Islet precursor cell (in vitro differentiated cells): ENCODE results near the gene CDK4.

ENCODE experiments used
- DNase-seq: peaks from one replicate; pipeline ENCODE4 v3.0.0-alpha.2; 2018

The CDK4 gene

GRCh38 chr12:57755454-57756372 is 3.6 kb upstream of the CDK4 start:
- DNase-seq = peak; percentile 79

DNA sequence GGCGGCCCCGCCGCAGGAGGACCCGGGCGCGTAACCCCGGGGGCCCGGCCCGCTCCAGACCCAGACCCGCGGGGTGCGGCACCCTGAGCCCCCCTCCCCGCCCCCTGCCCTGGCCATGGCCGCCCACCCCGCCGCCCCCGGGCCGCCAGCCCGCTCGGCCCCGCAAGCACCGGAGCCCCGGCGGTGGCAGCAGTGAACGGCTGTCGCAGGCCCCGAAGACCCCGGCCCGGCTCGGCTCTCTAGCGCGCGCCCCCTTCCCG is 3.0 kb upstream of the CDK4 start:
- peak; percentile 62 for DNase-seq

GRCh38 chr12:57754411-57755193 is 2.5 kb upstream of the CDK4 start, which contains the start of gene MARCHF9:
MARCHF9 (plus strand) TSS chr12:57755103; CDS start chr12:57755529, 426 bp downstream.
- peak; percentile 85 for DNase-seq

- no peak for DNase-seq
These were observed 1.7 kb upstream of the CDK4 start for GRCh38 chr12:57753756-57754337.

GRCh38 chr12:57752668-57753000 is 524 bp upstream of the CDK4 start:
- DNase-seq = no peak

DNA sequence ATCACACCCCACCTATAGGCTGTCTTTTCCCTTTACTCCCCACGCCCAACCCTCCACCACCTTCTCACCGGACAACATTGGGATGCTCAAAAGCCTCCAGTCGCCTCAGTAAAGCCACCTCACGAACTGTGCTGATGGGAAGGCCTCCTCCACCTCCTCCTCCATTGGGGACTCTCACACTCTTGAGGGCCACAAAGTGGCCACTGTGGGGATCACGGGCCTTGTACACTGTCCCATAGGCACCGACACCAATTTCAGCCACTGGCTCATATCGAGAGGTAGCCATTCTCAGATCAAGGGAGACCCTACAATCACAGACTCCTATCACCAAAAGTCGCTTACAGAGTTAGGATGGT is 700 bp downstream of the CDK4 start:
- DNase-seq = no peak

GRCh38 chr12:57750561-57751431 is 1.3 kb downstream of the CDK4 start:
- peak; percentile 43 for DNase-seq

DNA sequence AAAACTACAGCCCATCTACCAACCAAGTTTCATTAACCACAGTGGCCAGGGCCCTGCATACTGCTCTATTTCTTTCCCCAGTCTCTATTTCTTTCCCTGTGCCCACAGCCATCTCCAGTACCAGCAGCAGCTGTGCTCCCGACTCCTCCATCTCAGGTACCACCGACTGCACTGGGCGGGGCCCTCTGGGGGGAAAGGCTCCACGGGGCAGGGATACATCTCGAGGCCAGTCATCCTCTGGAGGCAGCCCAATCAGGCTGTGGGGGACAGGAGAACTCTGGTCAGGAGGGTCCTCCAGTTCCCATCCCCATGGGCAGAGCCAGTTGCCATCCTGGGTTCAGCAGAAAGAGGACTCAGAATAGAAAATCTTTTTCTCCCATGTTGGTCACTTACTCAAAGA is 3.0 kb downstream of the CDK4 start:
- DNase-seq = no peak

DNA sequence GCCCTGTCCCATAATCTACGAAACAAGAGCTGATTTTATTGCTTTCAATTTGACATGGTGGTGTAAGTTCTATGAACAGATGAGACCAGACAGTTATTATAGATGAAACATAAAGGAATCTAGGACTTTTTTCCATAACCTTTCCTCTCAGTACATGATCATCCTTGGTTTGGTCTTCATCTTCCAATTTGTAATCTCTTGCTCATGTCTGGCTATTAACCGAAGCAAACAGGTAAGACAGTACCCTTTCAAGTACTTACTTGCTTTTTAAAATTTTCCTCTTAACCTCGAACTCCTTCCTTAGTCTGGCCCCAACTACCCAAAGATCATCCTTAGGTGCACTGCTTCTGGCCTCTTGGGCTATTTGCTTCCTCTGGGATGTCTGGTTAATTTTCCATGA is 6.1 kb downstream of the CDK4 start:
- no peak for DNase-seq

DNA sequence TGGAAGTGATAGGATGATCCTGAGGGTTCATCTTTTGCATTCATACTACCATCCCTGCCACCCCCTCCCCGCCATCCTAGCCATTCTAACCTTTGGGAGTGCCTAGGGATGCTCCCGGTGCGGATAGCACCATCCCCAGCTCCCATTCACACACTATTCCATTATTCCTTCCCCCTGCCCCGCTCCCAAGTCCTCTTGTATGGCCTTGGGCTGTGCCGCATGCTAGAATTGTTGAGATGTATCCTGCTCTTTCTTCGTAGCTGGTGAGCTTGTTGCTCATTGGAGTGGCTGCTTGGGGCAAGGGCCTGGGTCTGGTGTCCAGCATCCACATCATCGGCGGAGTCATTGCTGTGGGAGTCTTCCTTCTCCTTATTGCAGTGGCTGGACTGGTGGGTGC is 6.6 kb downstream of the CDK4 start:
- no peak for DNase-seq

- DNase-seq = peak; percentile 97
These were observed 7.2 kb downstream of the CDK4 start, which contains the start of gene TSPAN31 for GRCh38 chr12:57744777-57745484. TSPAN31 (plus strand) TSS chr12:57745039; CDS start chr12:57745155, 116 bp downstream.

DNA sequence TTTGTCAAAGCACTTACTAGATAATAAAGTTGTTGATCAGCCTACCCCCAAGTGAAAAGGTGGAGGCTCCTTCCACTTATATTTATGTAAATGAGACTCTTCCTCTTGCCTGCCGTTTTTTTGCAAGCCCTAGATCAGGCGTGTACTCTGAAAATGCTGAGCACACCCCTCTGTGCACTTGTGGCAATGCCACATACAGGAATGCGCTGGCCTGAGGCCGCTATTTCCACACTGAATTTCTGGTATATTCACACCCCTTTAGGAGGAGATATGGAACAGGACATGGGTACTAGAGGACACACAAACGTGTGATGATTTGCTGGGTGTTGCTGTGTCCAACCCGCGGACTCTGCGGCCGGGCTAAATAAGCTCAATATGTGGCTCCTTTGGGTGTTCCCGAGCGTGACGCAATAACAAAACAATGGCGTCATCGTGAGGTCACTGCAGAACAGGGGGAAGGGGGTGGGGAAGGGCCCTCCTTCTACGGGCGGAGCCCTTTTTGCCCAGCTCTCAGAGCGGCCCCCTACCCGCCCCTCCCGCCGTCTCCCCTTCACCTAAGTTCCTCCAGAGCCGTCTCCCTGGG is 7.8 kb downstream of the CDK4 start:
- no peak for DNase-seq

- DNase-seq = no peak
These were observed 8.3 kb downstream of the CDK4 start for GRCh38 chr12:57743769-57744168.

DNA sequence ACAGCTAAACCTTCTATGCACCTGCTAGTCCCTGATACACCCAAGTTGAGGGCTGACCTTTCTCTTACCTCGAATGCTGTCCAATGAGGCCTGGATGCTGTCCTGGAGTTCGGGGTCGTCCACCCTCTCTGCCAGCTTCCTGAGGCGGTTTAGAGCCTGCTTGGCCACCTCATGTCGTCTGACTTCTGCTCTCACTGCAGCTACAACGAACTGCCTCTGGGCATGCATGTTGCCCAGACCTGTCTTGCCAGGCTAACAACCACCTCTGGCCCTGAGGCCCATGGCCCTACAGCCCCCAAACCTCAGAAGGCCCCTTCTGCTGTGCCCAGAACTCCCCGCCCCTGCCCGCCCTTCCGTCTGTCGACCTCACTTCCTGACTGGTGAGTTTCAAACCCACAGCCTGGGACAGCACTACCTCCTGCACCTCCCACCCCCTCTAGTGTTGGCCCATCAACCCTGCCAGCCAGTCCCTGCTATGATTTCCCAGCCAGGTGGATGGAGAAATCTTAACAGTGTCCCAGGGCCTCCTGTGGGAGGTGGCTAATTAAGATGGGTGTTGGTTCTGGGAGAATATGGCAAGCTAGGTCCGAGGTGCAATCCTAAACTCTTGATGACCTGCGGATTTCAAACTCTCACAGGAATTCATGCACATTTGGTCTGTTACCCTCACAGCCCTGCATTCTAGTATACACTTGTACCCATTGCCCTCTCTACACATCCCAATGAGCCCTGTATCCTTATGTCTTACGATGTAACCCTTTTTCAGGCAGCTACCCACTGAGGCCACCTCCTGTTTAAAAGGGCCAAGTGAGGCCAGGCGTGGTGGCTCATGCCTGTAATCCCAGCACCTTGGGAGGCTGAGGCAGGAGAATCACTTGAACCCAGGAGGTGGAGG is 10.0 kb downstream of the CDK4 start:
- DNase-seq = peak; percentile 79

DNA sequence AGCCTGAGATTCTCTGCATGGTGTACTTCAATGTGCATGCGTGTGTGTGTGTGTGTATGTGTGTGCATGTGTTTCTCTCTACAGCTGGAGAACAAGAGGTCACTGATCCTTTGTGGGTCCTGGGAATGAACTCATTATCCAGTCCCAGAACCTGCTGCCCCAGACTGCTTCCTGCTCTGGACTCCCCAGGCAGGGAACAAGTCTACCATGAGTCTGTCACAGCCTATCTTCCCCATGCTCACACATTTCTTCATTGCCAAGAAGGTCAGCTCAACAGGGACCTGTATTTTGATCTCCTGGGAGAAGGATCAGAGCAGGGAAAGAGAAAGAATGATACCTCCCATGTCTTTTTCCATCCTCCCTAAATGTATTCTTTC is 10.7 kb downstream of the CDK4 start:
- no peak for DNase-seq

GRCh38 chr12:57740656-57741412 is 11.3 kb downstream of the CDK4 start:
- no peak for DNase-seq

DNA sequence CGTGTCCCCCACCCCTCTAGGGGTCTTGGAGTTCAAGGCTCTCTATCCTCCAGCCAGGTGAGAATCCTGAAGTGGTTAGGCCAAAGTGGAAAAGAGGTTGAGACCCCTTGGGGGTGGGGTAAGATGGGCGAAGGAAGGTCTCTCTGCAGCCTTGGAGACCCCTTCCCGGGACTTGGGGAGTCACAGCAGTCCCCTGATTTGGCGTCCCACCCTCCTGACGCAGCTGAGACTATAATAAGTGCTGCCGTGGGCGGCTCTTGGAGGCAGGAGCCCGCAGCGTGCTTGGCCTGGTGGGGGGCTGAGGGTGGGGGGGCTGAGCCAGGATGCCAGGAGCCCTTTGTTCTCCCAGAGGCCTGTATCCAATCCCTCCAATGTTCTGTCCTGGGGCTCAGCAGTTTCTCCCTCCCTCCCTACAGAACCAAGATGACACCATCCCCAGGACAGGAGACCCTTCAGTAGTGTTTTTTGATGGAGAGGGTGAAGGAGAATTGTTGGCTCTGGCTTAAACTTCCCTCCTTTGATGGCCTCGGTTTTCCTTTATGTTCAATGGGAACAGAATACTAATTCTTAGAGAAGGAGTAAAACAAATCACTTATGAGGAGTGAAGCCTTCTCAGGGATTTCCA is 12.1 kb downstream of the CDK4 start:
- no peak for DNase-seq

DNA sequence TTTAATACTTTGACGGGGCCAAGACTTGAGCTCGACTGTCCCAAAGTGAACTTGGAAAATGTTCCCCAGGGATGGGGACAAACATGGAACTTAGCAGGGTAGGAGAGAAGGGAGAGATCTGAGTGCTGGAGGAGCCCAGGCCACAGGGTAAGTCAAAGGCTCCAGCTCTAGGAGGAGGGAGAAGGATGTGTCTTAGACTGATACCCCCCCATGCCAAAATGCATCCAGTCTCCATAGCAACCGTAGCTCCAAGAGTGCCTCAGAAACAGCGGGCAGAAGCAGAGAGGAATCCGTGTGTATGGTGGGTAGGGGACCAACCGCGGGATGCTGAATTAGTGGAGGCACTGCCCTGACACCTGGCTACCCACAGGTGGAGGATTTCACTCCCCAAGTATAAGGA is 12.7 kb downstream of the CDK4 start:
- DNase-seq = no peak

- DNase-seq = no peak
These were observed 13.4 kb downstream of the CDK4 start, which contains the start of gene AGAP2 for GRCh38 chr12:57738661-57739237. AGAP2 (minus strand) TSS chr12:57738742; CDS start chr12:57738246, 496 bp downstream.
